RWPE1 (cell line): ENCODE data around the gene DTNB.

ENCODE experiments used
- CTCF ChIA-PET: fragments of 350-600 bp; sonication (Branson Sonifier 250); formaldehyde crosslinking; extraction: SDS; loops from one replicate; lab custom pipeline; 2021; lab: Yijun Ruan, JAX
- POLR2A ChIA-PET: fragments of 400-600 bp; formaldehyde crosslinking; extraction: SDS; loops from one replicate; lab custom pipeline; 2020; ENCODE audit warnings: antibody characterized with exemption; ENCODE audit not compliant: low non-redundant PET; lab: Yijun Ruan, JAX
- DNase-seq: peaks from one replicate; pipeline ENCODE4 v3.0.0; 2012; ENCODE audit warnings: low spot score
- H3K27ac ChIP-seq: fragments of 450-650 bp; 2 replicates; pipeline ENCODE4 v1.5.1; 2017
- TF ChIP-seq, protein P1 (sequence below): fragments of 450-650 bp; conservative IDR thresholded peaks from 2 replicates; pipeline ENCODE4 v1.5.1; 2017; ENCODE audit warnings: low read depth, mild to moderate bottlenecking

Gene DTNB

GRCh38 chr2:25529034-25529433 lies 144.3 kb downstream of the DTNB start:
- TF ChIP-seq, protein P1, sequence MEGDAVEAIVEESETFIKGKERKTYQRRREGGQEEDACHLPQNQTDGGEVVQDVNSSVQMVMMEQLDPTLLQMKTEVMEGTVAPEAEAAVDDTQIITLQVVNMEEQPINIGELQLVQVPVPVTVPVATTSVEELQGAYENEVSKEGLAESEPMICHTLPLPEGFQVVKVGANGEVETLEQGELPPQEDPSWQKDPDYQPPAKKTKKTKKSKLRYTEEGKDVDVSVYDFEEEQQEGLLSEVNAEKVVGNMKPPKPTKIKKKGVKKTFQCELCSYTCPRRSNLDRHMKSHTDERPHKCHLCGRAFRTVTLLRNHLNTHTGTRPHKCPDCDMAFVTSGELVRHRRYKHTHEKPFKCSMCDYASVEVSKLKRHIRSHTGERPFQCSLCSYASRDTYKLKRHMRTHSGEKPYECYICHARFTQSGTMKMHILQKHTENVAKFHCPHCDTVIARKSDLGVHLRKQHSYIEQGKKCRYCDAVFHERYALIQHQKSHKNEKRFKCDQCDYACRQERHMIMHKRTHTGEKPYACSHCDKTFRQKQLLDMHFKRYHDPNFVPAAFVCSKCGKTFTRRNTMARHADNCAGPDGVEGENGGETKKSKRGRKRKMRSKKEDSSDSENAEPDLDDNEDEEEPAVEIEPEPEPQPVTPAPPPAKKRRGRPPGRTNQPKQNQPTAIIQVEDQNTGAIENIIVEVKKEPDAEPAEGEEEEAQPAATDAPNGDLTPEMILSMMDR = no peak
- no peak overlapping the region for H3K27ac ChIP-seq
- CTCF ChIA-PET = no interaction called here
- no peak for DNase-seq
- POLR2A ChIA-PET = no interaction called here

- CTCF ChIA-PET = no interaction called here
- peak; percentile 41 for DNase-seq
- POLR2A ChIA-PET = no interaction called here
- TF ChIP-seq, protein P1 = no peak
- H3K27ac ChIP-seq = no peak overlapping the region
These were observed 145.2 kb downstream of the DTNB start for GRCh38 chr2:25528173-25528572.

GRCh38 chr2:25524507-25524906 lies 148.9 kb downstream of the DTNB start:
- DNase-seq = no peak
- ChIA-PET POLR2A (no interaction called here), CTCF (interaction anchor here (0.6 to 0.7 kb wide), 2 partner anchors 183 to 222 kb away, joined by 3 read pairs; partner anchors contain the start of gene DNMT3A)
- H3K27ac ChIP-seq = no peak overlapping the region
- TF ChIP-seq, protein P1 = no peak

GRCh38 chr2:25523060-25523459 lies 150.3 kb downstream of the DTNB start:
- H3K27ac ChIP-seq = no peak overlapping the region
- ChIA-PET CTCF (no interaction called here), POLR2A (no interaction called here)
- TF ChIP-seq, protein P1 = no peak
- no peak for DNase-seq

- TF ChIP-seq, protein P1 = peak; percentile 79
- ChIA-PET POLR2A (no interaction called here), CTCF (no interaction called here)
- peak; percentile 36 for DNase-seq
- no peak overlapping the region for H3K27ac ChIP-seq
These were observed 151.6 kb downstream of the DTNB start for GRCh38 chr2:25521665-25522387.

DNA sequence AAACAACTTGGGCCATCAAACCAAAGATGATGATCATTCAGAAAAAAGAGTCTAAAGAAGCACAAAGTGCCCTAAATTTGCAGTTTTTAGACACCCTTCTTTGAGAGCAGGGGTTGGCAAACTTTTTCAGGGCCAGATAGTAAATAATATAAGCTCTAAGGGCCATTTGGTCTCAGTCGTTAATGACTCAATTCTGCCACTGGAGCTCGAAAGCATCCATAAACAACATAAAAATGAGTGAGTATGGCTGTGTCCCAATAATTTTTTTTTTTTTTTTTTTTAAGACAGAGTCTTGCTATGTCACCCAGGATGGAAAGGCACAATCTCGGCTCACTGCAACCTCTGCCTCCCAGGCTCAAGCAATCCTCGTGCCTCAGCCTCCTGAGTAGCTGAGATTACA lies 152.3 kb downstream of the DTNB start:
- DNase-seq = no peak
- CTCF ChIA-PET = interaction anchor here (0.7 to 0.8 kb wide), 2 partner anchors 29 to 177 kb away, joined by 5 to 6 read pairs; no protein-coding TSS in a partner anchor
- H3K27ac ChIP-seq = no peak overlapping the region
- TF ChIP-seq, protein P1 = no peak
- POLR2A ChIA-PET = no interaction called here
